Activated B cell treated with CpG ODN at 0.5 μM for 24 hours (primary cell): ENCODE results near the gene PWWP2A. TPM values are rescaled to one million over a fixed set of nuclear protein-coding genes. Genes with fewer than 3 reads are reported as not detected.
"Not testable (repeated sequence)": the region's sequence is repeated elsewhere in the genome, so short reads cannot be mapped to it uniquely, and the experiment has no call there.

Experiments used
- ATAC-seq: fragments of 200-7000 bp; cut with Tn5 transposase; one replicate; pipeline ENCODE4 v1.10.0; 2021; ENCODE audit warnings: low read depth, mild to moderate bottlenecking, moderate library complexity
- CTCF ChIA-PET: fragments of 350-600 bp; sonication (Branson Sonifier 250); formaldehyde crosslinking; loops from one replicate; lab custom pipeline; 2021; ENCODE audit warnings: antibody characterized with exemption; lab: Charles Lee
- POLR2A ChIA-PET: fragments of 350-600 bp; sonication (Branson Sonifier 250); formaldehyde crosslinking; loops from one replicate; lab custom pipeline; 2021; ENCODE audit warnings: antibody characterized with exemption; lab: Charles Lee
- DNase-seq: peaks from one replicate; pipeline ENCODE4 v3.0.0; 2022
- H3K27ac Mint-ChIP-seq: one replicate; pipeline ENCODE4 v1.8.0; 2020; ENCODE audit warnings: mixed read lengths
- H3K27me3 Mint-ChIP-seq: one replicate; pipeline ENCODE4 v1.8.0; 2021; ENCODE audit warnings: mixed read lengths
- H3K36me3 Mint-ChIP-seq: one replicate; pipeline ENCODE4 v1.8.0; 2021; ENCODE audit warnings: low read depth, mixed read lengths
- H3K4me1 Mint-ChIP-seq: one replicate; pipeline ENCODE4 v1.8.0; 2021; ENCODE audit warnings: mixed read lengths
- H3K4me3 Mint-ChIP-seq: one replicate; pipeline ENCODE4 v1.8.0; 2020; ENCODE audit warnings: mild to moderate bottlenecking, mixed read lengths
- H3K9me3 Mint-ChIP-seq: one replicate; pipeline ENCODE4 v1.8.0; 2020; ENCODE audit warnings: mixed read lengths
- CTCF ChIP-seq: fragments of 200-600 bp; IDR thresholded peaks from one replicate; pipeline ENCODE4 v1.8.0; 2022; ENCODE audit warnings: antibody characterized with exemption, mild to moderate bottlenecking
- intact Hi-C: fragments of 100-400 bp; cut with micrococcal nuclease; formaldehyde crosslinking; loops from one replicate; pipeline ENCODE4 v1.15.1; 2024
- total RNA-seq: library from RNA; stranded (reverse); gene quantifications from 2 replicates; pipeline ENCODE4 v1.2.3, GENCODE V29; 2022

Gene PWWP2A
- total RNA-seq, 1 donor from 2014 or later, result 33.0 TPM

GRCh38 chr5:160150381-160150780 lies 31.1 kb upstream of the PWWP2A start:
- H3K9me3 Mint-ChIP-seq, result no peaks in the 10 kb centered on the region
- no peaks in the 10 kb centered on the region for H3K4me1 Mint-ChIP-seq
- no peaks in the 10 kb centered on the region for H3K36me3 Mint-ChIP-seq
- CTCF ChIA-PET, result no interaction called here
- POLR2A ChIA-PET, result no interaction called here
- TF ChIP-seq CTCF, result no peak
- no peak overlapping the region for H3K4me3 Mint-ChIP-seq
- no peaks in the 10 kb centered on the region for H3K27me3 Mint-ChIP-seq
- H3K27ac Mint-ChIP-seq, result no peak overlapping the region
- ATAC-seq, result no peak
- DNase-seq, result no peak
- intact Hi-C loops, result no loop called here

- H3K36me3 Mint-ChIP-seq, DNase-seq, H3K9me3 Mint-ChIP-seq, POLR2A ChIA-PET, CTCF ChIA-PET, ATAC-seq, H3K4me3 Mint-ChIP-seq, H3K4me1 Mint-ChIP-seq, H3K27me3 Mint-ChIP-seq, H3K27ac Mint-ChIP-seq, intact Hi-C loops: not testable (repeated sequence)
Measured at GRCh38 chr5:160144436-160144835, 25.2 kb upstream of the PWWP2A start.

DNA sequence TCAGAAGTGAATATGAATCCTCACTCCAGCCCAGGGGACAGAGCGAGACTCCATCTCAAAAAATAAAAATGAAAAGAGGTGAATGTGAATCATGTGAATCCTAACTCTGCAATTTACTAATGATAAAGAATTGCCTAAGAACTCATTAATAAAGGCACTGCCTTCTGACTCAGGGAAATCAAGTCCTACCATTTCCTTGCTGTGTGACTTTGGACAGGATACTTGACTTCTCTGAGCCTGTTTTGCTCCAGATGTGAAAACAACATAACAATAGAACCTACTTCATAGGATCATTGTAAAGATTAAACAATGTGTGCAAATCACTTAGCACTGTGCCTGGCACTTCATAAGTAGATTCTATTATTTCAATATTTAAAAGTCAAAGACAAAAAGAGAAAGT lies 15.1 kb upstream of the PWWP2A start:
- no peaks in the 10 kb centered on the region for H3K9me3 Mint-ChIP-seq
- CTCF ChIA-PET, result no interaction called here
- H3K36me3 Mint-ChIP-seq, result no peaks in the 10 kb centered on the region
- no peaks in the 10 kb centered on the region for H3K27me3 Mint-ChIP-seq
- H3K27ac Mint-ChIP-seq, result no peak overlapping the region
- POLR2A ChIA-PET, result no interaction called here
- H3K4me1 Mint-ChIP-seq, result no peaks in the 10 kb centered on the region
- no peak overlapping the region for H3K4me3 Mint-ChIP-seq
- no peak for ATAC-seq
- DNase-seq, result no peak
- intact Hi-C loops, result no loop called here
- TF ChIP-seq CTCF, result no peak

- no peak for TF ChIP-seq CTCF
- H3K27ac Mint-ChIP-seq, result no peak overlapping the region
- intact Hi-C loops, result no loop called here
- no peak for ATAC-seq
- H3K9me3 Mint-ChIP-seq, result no peaks in the 10 kb centered on the region
- POLR2A ChIA-PET, result no interaction called here
- no peak for DNase-seq
- no peaks in the 10 kb centered on the region for H3K27me3 Mint-ChIP-seq
- H3K4me1 Mint-ChIP-seq, result no peaks in the 10 kb centered on the region
- CTCF ChIA-PET, result interaction anchor here (0.6 kb wide), 1 partner anchor 794 kb away, joined by 3 read pairs; no protein-coding TSS in a partner anchor
- H3K4me3 Mint-ChIP-seq, result no peak overlapping the region
- H3K36me3 Mint-ChIP-seq, result no peaks in the 10 kb centered on the region
Measured at GRCh38 chr5:160133918-160134304, 14.7 kb upstream of the PWWP2A start.

DNA sequence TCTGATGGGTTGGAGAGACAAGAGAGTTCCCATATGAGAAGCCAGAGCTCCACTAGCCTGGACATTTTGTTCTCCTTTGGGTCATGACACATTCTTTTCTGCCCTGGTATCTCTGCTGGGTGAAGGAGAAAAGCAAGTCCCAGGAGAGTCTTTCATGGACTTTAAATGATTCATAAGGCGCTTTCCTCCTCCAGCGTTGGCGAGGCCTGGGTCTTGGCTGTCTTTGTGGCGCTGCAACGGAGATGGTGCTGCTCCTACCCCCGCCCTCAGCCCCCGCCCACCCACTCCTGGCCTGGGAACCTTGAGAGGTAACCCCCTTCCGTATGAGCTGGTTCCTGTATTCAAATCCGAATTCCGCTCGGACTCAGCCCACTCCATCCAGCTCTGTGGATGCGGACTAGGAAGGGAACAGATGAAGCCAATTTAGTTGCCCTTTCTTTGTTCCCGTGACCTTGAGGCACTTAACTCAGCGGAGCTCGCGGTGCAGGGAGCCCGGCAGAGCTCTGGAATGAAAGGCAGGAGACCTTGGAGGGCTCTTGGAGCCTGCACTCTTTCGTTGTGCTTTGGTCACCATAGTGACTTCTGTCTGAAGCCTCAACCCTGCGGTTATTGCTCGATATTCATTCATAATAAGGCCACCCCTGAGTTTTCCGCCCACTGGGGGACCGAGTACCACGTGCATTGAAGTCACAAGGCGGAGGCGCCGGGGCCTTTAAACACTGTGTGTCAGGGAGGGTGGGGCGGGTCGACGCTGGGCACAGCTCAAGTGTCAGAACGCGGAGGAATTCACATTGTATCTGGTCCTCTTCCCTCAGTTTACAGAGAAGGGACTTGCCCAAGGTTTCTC lies 14.0 kb upstream of the PWWP2A start:
- ATAC-seq (no peak), DNase-seq (no peak)
- Mint-ChIP-seq H3K4me3 (no peak overlapping the region), H3K27ac (no peak overlapping the region), H3K27me3 (no peaks in the 10 kb centered on the region), H3K4me1 (no peaks in the 10 kb centered on the region), H3K9me3 (no peaks in the 10 kb centered on the region), H3K36me3 (no peaks in the 10 kb centered on the region)
- intact Hi-C loops, result no loop called here
- TF ChIP-seq CTCF, result no peak
- ChIA-PET POLR2A (no interaction called here), CTCF (interaction anchor here (0.6 kb wide), 1 partner anchor 794 kb away, joined by 3 read pairs; no protein-coding TSS in a partner anchor)
